Measurements from ENCODE around the gene MUC5AC. TPM values are rescaled to one million over a fixed set of nuclear protein-coding genes. Genes with fewer than 3 reads are reported as not detected.

The MUC5AC gene
- total RNA-seq, 2 experiments from 2014 or later = not detected

DNA sequence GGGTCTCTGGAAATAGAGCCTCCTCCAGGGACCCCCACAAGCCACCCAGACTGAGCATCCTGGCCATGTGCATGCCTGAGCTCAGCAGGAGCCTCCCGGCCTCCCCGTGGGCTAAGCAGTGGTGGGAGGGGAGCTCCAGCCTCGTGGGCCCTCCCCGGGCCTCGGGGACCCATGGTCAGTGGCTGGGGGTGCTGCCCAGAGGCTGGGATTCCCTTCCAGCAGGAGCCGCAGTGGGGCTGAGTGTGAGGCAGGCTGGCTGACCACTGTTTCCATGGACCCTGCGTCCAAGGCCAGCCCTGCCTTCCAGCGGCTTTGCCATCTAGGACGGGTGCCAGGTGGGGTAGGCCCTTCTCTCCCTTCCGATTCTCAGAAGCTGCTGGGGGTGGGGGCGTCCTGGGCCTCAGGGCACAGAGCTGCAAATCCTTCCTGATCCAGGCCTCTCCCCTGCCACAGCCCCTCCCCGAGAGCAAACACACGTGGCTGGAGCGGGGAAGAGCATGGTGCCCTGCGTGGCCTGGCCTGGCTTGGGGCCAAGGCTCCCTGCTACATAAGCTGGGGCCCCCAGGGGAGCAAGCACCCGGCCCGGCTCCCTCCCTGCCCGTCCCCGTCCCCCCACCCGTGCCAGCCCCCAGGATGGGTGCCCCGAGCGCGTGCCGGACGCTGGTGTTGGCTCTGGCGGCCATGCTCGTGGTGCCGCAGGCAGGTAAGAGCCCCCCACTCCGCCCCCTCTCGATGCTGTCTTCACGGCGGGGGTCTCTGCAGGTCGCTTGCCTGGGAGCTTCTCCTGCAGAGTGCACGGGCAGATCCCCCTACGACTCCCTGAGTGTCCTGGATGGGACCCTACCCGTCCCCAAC, 65.0 kb downstream of the MUC5AC start, which contains the start of gene MUC5B:
Gene MUC5B (plus strand): TSS at position 576 of the 855 bp plus-strand sequence. CDS start 58 bp downstream, at position 634.
- Mint-ChIP-seq H3K9me3 (no peaks in the 10 kb centered on the region), H3K4me1 (ENCODE audit: low read depth) (no peaks in the 10 kb centered on the region), H3K4me3 (no peak within 1 kb of the TSS), H3K36me3 (ENCODE audit: low read depth) (no peaks in the 10 kb centered on the region), H3K27me3 (peaks cover 6% of the 10 kb centered on the region), H3K27ac (no peak within 1 kb of the TSS)
- ChIA-PET CTCF (interaction anchor here (1.0 kb wide), 1 partner anchor 20 kb away, joined by 3 read pairs; no protein-coding TSS in a partner anchor), POLR2A (no interaction called here)
- no peak for ATAC-seq
- TF ChIP-seq, protein P1, sequence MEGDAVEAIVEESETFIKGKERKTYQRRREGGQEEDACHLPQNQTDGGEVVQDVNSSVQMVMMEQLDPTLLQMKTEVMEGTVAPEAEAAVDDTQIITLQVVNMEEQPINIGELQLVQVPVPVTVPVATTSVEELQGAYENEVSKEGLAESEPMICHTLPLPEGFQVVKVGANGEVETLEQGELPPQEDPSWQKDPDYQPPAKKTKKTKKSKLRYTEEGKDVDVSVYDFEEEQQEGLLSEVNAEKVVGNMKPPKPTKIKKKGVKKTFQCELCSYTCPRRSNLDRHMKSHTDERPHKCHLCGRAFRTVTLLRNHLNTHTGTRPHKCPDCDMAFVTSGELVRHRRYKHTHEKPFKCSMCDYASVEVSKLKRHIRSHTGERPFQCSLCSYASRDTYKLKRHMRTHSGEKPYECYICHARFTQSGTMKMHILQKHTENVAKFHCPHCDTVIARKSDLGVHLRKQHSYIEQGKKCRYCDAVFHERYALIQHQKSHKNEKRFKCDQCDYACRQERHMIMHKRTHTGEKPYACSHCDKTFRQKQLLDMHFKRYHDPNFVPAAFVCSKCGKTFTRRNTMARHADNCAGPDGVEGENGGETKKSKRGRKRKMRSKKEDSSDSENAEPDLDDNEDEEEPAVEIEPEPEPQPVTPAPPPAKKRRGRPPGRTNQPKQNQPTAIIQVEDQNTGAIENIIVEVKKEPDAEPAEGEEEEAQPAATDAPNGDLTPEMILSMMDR (IDR thresholded peaks at IDR 0.05) = no peak
- DNase-seq = no peak
- intact Hi-C loops (cut with micrococcal nuclease) = no loop called here

DNA sequence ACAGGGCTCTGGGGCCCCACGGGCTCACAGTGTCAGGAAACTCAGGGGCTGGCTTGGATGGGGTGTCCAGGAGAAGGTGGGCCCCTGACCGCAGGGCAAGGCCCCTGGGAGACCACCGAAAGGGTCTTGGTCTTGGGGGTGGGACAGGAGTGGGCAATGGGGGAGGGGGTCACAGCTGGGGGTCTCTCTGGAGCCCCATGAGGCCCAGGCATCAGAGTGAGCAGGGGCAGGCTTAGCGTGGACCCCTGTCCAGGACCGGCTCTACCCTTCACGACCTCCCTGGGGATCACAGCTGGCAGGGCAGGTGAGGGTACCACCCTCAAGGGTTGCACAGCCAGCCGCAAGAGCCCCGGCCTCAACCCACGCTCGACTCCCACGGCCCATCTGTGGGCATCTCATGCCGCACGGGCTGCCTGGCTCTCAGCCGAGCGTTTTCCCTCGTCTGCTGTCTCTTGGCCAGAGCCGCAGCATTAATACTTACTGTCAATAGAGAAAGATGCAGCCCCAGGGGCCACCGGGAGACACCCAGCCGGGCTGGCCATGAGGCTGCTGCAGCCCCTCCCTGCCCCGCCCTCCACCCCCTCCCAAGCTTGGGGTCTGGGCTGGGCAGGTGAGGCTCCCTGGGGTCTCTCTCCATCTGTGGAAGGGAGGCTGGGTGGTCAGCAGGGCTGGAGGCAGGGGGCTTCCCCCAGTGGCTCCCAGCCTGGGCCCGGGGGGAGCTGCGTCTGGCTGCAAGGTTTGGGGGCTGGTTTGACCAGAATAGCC, 65.8 kb downstream of the MUC5AC start:
- TF ChIP-seq, protein P1 (IDR thresholded peaks at IDR 0.05) = no peak
- POLR2A ChIA-PET = no interaction called here
- no peak overlapping the region for H3K4me3 Mint-ChIP-seq
- H3K36me3 Mint-ChIP-seq (ENCODE audit: low read depth) = no peaks in the 10 kb centered on the region
- intact Hi-C loops (cut with micrococcal nuclease) = no loop called here
- CTCF ChIA-PET = no interaction called here
- ATAC-seq (no peak), DNase-seq (no peak)
- peaks cover 4% of the 10 kb centered on the region for H3K27me3 Mint-ChIP-seq
- no peaks in the 10 kb centered on the region for H3K9me3 Mint-ChIP-seq
- H3K27ac Mint-ChIP-seq = no peak overlapping the region
- no peaks in the 10 kb centered on the region for H3K4me1 Mint-ChIP-seq (ENCODE audit: low read depth)

DNA sequence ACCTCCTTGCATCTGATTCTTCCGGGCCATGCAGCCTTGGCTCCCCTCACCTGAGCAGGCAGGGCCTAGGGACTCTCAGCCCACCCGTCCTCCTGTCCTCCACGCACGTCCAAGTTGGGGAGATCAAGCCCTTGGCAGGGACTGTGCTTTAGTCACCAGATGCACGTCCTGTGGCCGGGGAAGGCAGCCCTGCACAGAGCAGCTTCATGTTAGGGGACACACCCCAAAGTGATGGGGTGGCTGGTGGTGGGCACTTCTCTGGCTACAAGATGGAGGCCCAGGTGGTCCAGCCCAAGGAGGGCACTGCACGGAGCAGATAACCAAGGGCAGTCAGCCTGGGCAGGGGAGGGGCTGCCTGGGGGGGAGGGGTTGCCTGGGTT, 66.3 kb downstream of the MUC5AC start:
- TF ChIP-seq, protein P1 (IDR thresholded peaks at IDR 0.05) = no peak
- no peak overlapping the region for H3K27ac Mint-ChIP-seq
- H3K4me1 Mint-ChIP-seq (ENCODE audit: low read depth) = no peaks in the 10 kb centered on the region
- H3K27me3 Mint-ChIP-seq = peaks cover 4% of the 10 kb centered on the region
- DNase-seq = no peak
- POLR2A ChIA-PET = no interaction called here
- H3K9me3 Mint-ChIP-seq = no peaks in the 10 kb centered on the region
- no peak for ATAC-seq
- intact Hi-C loops (cut with micrococcal nuclease) = no loop called here
- CTCF ChIA-PET = no interaction called here
- no peak overlapping the region for H3K4me3 Mint-ChIP-seq
- H3K36me3 Mint-ChIP-seq (ENCODE audit: low read depth) = no peaks in the 10 kb centered on the region

DNA sequence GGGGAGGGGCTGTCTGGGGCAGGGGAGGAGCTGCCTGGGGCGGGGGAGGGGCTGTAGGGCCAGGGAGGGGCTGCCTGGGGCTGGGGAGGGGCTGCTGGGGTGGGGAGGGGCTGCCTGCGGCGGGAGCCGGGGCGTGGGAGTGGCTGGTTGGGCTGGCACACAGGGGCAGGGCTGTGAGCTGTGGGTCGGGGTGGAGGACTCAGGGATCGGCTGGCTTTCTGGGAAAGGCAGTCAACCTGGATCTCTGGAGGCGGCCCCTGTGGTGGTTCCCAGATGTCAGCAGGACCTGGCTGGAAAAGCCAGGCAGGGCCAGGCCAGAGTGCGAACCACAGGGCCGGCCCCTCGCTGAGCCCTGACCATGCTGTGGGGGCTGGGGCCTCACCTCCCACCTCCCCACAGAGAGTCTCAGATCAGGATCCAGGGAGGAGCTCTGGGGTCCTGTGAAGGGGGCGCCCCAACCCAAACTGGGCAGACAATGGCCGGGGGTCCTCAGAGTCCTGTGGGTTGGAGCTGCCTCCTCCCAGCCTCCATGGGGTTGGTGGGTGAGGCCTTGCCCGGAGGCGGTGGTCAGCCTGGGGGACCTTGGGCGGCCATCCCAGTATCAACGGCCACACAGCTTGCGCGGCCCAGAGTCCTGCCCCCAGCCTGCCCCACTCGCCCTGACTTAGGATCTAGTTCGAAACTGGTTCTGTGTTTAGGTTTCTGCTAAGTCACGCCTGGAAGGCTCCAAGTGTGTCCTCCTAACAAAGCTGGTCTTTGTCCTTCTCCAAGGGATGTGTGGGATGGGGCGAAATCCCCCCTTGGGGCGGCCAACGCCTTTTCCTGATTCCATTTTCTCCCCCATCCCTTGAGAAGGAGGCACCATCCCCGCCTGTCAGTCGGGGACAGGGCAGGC, 67.0 kb downstream of the MUC5AC start:
- ATAC-seq = no peak
- intact Hi-C loops (cut with micrococcal nuclease) = no loop called here
- TF ChIP-seq, protein P1 (IDR thresholded peaks at IDR 0.05) = no peak
- CTCF ChIA-PET = no interaction called here
- Mint-ChIP-seq H3K27me3 (peaks cover 4% of the 10 kb centered on the region), H3K4me1 (ENCODE audit: low read depth) (no peaks in the 10 kb centered on the region), H3K36me3 (ENCODE audit: low read depth) (no peaks in the 10 kb centered on the region), H3K4me3 (no peak overlapping the region), H3K9me3 (no peaks in the 10 kb centered on the region), H3K27ac (no peak overlapping the region)
- DNase-seq = no peak
- POLR2A ChIA-PET = no interaction called here

Data from activated CD8-positive, alpha-beta T cell treated with anti-CD3 and anti-CD28 coated beads for 36 hours (primary cell).